Loucy (cell line): Measurements from ENCODE around the gene MACROD2.

Experiments
- H2AFZ ChIP-seq: fragments of 200-600 bp; sonication (generic); 2 replicates; pipeline ENCODE4 v1.6.0; 2016; ENCODE audit warnings: antibody characterized with exemption, mild to moderate bottlenecking, low read length, moderate library complexity
- H3F3A ChIP-seq: fragments of 200-600 bp; 2 replicates; pipeline ENCODE4 v1.6.0; 2016; ENCODE audit warnings: antibody characterized with exemption, low read depth, mild to moderate bottlenecking
- H3K27me3 ChIP-seq: fragments of 200-600 bp; sonication (generic); 2 replicates; pipeline ENCODE4 v1.6.1; 2014; ENCODE audit warnings: low read length, mild to moderate bottlenecking; ENCODE audit not compliant: insufficient read depth, poor library complexity, severe bottlenecking
- H3K36me3 ChIP-seq: fragments of 200-600 bp; sonication (generic); 2 replicates; pipeline ENCODE4 v1.6.1; 2016; ENCODE audit warnings: low read length; ENCODE audit not compliant: insufficient read depth
- H3K4me1 ChIP-seq: fragments of 200-600 bp; sonication (generic); 2 replicates; pipeline ENCODE4 v1.5.1; 2014; ENCODE audit warnings: low read length, mild to moderate bottlenecking; ENCODE audit not compliant: insufficient read depth, poor library complexity, severe bottlenecking
- H3K4me2 ChIP-seq: fragments of 200-600 bp; sonication (generic); 2 replicates; pipeline ENCODE4 v1.6.0; 2014; ENCODE audit warnings: antibody characterized with exemption, low read length, low read depth, mild to moderate bottlenecking; ENCODE audit not compliant: poor library complexity, severe bottlenecking
- H3K4me3 ChIP-seq: fragments of 200-600 bp; sonication (generic); 2 replicates; pipeline ENCODE4 v1.5.1; 2014; ENCODE audit warnings: low read length, mild to moderate bottlenecking, mixed read lengths; ENCODE audit not compliant: poor library complexity, severe bottlenecking
- H3K79me2 ChIP-seq: fragments of 200-600 bp; sonication (generic); 2 replicates; pipeline ENCODE4 v1.6.1; 2014; ENCODE audit warnings: low read length; ENCODE audit not compliant: insufficient read depth
- H3K9ac ChIP-seq: fragments of 200-600 bp; sonication (generic); 2 replicates; pipeline ENCODE4 v1.6.0; 2014; ENCODE audit warnings: mild to moderate bottlenecking, low read depth, low read length, moderate library complexity; ENCODE audit not compliant: poor library complexity, severe bottlenecking
- H3K9me2 ChIP-seq: fragments of 200-600 bp; sonication (generic); replicated peaks from 2 replicates; pipeline ENCODE4 v1.6.1; 2016; ENCODE audit warnings: low read depth, low read length, mixed read lengths
- H3K9me3 ChIP-seq: fragments of 200-600 bp; sonication (generic); 2 replicates; pipeline ENCODE4 v1.6.1; 2014; ENCODE audit warnings: mild to moderate bottlenecking, antibody characterized with exemption, low read length, low read depth; ENCODE audit not compliant: insufficient read depth
- H4K20me1 ChIP-seq: fragments of 200-600 bp; sonication (generic); 2 replicates; pipeline ENCODE4 v1.6.0; 2014; ENCODE audit warnings: antibody characterized with exemption, low read length, mild to moderate bottlenecking; ENCODE audit not compliant: insufficient read depth, poor library complexity, severe bottlenecking
- EZH2phosphoT487 ChIP-seq: fragments of 200-600 bp; IDR thresholded peaks from 2 replicates; pipeline ENCODE4 v1.6.1; 2018; ENCODE audit warnings: antibody characterized with exemption, mild to moderate bottlenecking, moderate library complexity, borderline replicate concordance
- TF ChIP-seq, protein P1 (sequence below): fragments of 200-600 bp; sonication (generic); conservative IDR thresholded peaks from 2 replicates; pipeline ENCODE4 v1.5.1; 2014; ENCODE audit warnings: mild to moderate bottlenecking, antibody characterized with exemption, low read length

The MACROD2 gene

GRCh38 chr20:15759594-15759993 is 1764.3 kb downstream of the MACROD2 start:
- no peak for TF ChIP-seq EZH2phosphoT487
- TF ChIP-seq, protein P1, sequence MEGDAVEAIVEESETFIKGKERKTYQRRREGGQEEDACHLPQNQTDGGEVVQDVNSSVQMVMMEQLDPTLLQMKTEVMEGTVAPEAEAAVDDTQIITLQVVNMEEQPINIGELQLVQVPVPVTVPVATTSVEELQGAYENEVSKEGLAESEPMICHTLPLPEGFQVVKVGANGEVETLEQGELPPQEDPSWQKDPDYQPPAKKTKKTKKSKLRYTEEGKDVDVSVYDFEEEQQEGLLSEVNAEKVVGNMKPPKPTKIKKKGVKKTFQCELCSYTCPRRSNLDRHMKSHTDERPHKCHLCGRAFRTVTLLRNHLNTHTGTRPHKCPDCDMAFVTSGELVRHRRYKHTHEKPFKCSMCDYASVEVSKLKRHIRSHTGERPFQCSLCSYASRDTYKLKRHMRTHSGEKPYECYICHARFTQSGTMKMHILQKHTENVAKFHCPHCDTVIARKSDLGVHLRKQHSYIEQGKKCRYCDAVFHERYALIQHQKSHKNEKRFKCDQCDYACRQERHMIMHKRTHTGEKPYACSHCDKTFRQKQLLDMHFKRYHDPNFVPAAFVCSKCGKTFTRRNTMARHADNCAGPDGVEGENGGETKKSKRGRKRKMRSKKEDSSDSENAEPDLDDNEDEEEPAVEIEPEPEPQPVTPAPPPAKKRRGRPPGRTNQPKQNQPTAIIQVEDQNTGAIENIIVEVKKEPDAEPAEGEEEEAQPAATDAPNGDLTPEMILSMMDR = no peak
- Histone ChIP-seq H4K20me1 (no peaks in the 10 kb centered on the region), H2AFZ (no peak overlapping the region), H3K4me2 (no peak overlapping the region), H3F3A (no peaks in the 10 kb centered on the region), H3K9ac (no peak overlapping the region), H3K4me1 (no peaks in the 10 kb centered on the region), H3K9me2 (no peaks in the 10 kb centered on the region), H3K27me3 (no peaks in the 10 kb centered on the region), H3K4me3 (no peak overlapping the region), H3K9me3 (no peaks in the 10 kb centered on the region), H3K36me3 (no peaks in the 10 kb centered on the region), H3K79me2 (no peaks in the 10 kb centered on the region)

DNA sequence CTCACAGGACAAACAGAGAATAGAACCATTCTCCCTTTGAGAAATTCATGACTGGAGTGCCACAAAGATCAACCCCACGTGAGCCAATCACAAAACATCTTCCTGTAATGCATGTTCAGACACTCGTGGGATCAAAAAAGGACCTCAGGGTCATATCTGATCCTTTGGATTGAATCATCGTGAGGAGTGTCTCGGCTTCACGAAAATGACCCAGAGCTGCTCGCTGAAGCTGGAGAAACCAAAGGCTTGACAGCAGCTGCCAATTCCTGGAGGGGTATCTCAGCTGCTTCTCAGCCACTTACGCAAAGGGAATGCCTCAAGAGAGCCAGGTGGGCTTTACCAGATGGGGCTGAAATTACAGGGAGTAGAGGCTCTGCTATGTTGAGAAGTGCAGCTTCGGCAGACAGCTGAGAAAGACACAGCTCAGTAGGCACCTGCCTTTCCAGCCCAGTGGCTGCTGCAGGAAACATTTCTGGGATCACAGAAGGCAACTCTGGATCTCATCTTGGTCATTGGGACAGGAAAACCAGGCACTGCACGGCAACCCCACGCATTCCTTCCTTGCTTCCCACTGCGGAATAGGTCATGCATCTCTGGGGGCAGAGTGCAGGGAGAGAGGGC is 1764.8 kb downstream of the MACROD2 start:
- Histone ChIP-seq H3K36me3 (no peaks in the 10 kb centered on the region), H4K20me1 (no peaks in the 10 kb centered on the region), H3F3A (no peaks in the 10 kb centered on the region), H3K4me2 (no peak overlapping the region), H3K4me1 (no peaks in the 10 kb centered on the region), H3K9me3 (no peaks in the 10 kb centered on the region), H3K4me3 (no peak overlapping the region), H3K9ac (no peak overlapping the region), H3K79me2 (no peaks in the 10 kb centered on the region), H3K27me3 (no peaks in the 10 kb centered on the region), H2AFZ (no peak overlapping the region), H3K9me2 (no peaks in the 10 kb centered on the region)
- TF ChIP-seq, protein P1 = no peak
- TF ChIP-seq EZH2phosphoT487 = no peak

DNA sequence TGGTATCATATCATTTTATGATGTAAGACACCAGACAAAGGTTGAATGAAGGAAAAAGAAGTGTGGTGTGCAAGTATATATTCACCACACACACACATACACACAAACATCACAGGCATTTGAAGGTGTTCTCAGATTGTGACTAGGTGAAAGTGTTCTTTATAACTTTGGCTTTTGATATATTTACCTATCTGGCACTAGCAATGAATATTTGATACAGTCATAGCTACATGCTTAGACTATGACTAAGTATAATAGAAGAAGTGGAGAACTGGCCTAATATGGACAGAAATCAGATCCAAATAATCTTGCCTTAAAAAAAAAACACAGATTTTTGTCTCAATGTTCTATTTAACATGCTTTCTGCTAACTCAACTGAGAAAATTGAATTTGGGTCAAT is 1768.0 kb downstream of the MACROD2 start:
- Histone ChIP-seq H3K79me2 (no peaks in the 10 kb centered on the region), H4K20me1 (no peaks in the 10 kb centered on the region), H3K36me3 (no peaks in the 10 kb centered on the region), H3K4me2 (no peak overlapping the region), H3K9me2 (no peaks in the 10 kb centered on the region), H3K9ac (no peak overlapping the region), H3K4me3 (no peak overlapping the region), H3K4me1 (no peaks in the 10 kb centered on the region), H3F3A (no peaks in the 10 kb centered on the region), H3K27me3 (no peaks in the 10 kb centered on the region), H3K9me3 (no peaks in the 10 kb centered on the region), H2AFZ (no peak overlapping the region)
- TF ChIP-seq, protein P1 = no peak
- TF ChIP-seq EZH2phosphoT487 = no peak
